HG02870 (cell line): ENCODE data around the gene FBXL2.

Experiments
- ATAC-seq: cut with Tn5 transposase; IDR thresholded peaks from one replicate; pipeline ENCODE4 v1.9.1; 2021; ENCODE audit warnings: mild to moderate bottlenecking, moderate library complexity; ENCODE audit not compliant: unreplicated experiment

The FBXL2 gene, protein sequence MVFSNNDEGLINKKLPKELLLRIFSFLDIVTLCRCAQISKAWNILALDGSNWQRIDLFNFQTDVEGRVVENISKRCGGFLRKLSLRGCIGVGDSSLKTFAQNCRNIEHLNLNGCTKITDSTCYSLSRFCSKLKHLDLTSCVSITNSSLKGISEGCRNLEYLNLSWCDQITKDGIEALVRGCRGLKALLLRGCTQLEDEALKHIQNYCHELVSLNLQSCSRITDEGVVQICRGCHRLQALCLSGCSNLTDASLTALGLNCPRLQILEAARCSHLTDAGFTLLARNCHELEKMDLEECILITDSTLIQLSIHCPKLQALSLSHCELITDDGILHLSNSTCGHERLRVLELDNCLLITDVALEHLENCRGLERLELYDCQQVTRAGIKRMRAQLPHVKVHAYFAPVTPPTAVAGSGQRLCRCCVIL

DNA sequence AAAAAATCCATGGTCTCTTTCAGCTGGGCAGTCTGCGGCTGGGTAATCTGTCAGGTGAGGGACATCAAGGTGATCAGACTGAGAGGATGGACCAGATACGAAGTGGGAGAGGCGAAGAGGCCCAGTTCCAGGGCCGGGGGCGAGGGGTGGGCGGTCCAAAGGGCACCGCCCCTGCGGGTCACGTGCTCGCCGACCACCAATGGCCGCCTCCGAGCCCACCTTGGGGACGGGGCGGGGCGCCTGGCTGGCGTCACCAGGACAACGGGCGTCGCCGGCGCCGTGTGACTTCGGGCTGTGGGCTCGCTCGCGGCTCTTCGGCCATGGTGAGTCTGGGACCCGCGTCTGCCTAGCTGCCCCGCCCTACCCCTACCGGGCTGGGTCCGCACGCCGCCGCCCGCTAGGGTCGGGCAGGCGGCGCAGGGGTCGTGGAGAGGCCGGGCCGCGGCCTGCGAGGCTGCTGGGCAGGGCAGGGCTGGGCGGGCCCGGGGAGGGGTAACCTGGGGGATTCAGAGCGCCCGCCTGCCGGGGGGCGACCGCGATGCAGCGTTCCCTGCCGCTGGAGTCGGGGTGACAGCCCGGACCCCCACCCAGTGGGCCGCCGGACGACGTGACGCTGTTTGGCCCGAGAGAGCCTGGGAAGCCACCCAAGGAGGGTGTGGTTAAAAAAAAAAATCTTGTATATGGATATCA is at the start of gene FBXL2:
TSS of gene FBXL2 (plus strand) at position 250 of the 690 bp plus-strand sequence. CDS start at position 321, 71 bp downstream.
- ATAC-seq = no peak

- ATAC-seq = no peak
Measured at GRCh38 chr3:33229066-33229465, 48.2 kb upstream of the FBXL2 start.

- ATAC-seq = no peak
Measured at GRCh38 chr3:33229947-33230346, 47.3 kb upstream of the FBXL2 start.

GRCh38 chr3:33231756-33232465 is 45.3 kb upstream of the FBXL2 start:
- ATAC-seq = no peak

DNA sequence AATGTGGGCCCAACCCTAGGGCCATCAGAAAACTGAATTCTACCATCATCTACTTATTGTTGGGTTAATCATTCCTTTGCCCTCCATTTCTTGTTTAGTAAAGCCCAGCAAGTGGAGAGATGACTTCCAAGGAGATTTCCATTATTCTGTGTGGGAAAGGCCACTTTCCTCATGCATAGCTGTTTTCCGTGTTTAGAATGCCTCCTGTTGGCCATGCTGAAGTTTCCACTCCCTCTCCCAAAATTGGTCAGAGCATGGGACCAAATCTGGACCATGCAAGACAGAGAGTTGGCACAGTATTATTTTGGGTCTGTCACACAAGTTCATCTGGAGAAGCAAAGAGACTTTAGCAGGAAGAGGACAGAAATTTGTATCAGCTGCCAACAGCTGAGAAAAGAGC is 43.4 kb upstream of the FBXL2 start:
- ATAC-seq = no peak

GRCh38 chr3:33236005-33236404 is 41.2 kb upstream of the FBXL2 start:
- no peak for ATAC-seq

DNA sequence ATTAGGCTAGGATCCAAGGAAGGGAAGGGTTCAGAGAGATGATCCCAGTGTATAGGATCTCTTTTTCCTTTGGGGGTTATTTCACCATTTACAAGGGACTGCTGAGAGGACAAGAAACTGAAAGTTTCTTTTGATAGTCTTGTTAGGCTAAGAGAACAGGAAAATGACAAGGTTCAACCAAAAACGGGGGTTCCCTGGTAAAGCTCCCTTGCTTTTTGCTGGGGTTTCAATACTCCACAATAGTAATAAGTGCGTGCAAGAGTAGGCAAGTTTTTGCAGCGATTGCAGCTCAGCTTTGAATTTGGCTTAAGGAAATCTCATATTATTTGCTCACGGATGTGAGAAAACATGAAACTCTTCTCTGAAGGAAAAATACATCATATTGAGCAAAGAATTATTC is 39.8 kb upstream of the FBXL2 start:
- no peak for ATAC-seq

- no peak for ATAC-seq
Measured at GRCh38 chr3:33238923-33239322, 38.3 kb upstream of the FBXL2 start.

GRCh38 chr3:33240261-33240660 is 37.0 kb upstream of the FBXL2 start:
- ATAC-seq = no peak

DNA sequence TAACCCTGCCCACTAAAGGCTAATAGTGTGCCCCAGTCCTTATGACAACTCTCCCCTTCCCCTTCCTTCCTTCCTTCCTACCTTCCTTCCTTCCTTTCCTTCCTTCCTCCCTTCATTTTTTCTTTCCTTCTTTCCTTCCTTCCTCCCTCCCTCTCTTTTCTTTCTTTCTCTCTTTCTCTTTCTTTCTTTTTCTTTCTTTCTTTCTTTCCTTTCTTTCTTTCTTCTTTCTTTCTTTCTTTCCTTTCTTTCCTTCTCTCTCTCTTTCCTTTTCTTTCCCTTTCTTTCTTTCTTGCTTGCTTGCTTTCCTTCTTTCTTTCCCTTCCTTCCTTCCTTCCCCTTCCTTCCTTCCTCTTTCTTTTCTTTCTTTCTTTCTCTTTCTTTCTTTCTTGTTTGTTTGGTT is 30.5 kb upstream of the FBXL2 start:
- no peak for ATAC-seq

DNA sequence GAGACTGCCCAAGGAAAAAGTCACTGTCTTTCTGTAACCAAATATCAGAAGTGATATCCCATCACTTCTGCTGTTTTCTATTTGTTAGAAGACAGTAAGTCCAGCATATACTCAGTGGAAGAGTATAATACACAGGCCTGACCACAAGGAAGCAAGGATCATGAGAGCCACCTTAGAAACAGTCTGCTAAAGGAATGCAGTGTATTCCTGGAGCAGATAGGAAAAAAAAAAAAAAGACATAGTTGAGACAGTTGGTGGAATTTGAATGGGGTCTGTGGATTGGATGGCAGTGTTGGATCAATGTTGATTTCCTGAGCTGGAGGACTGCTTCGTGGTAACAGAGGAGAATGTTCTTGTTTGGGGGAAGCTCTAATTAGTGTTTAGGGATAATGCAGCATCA is 26.5 kb upstream of the FBXL2 start:
- no peak for ATAC-seq

DNA sequence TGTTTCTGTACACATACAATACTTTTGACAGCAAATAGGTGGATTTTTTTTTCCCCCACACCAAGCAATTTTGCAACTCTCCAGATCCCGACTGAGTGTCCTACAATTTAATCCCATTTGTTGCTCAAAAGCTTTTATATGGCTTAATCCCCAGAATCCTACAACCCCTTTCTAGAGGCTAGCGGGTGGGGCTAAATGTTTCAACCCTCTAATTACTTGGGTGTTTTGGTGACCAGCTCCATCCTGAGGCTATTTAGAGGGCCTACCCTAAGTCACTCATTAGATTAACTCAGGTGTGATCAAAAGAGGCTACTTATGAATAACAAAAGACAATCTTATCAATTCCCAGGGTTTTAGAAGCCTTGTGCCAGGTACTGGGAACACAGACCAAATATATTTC is 21.0 kb upstream of the FBXL2 start:
- no peak for ATAC-seq

DNA sequence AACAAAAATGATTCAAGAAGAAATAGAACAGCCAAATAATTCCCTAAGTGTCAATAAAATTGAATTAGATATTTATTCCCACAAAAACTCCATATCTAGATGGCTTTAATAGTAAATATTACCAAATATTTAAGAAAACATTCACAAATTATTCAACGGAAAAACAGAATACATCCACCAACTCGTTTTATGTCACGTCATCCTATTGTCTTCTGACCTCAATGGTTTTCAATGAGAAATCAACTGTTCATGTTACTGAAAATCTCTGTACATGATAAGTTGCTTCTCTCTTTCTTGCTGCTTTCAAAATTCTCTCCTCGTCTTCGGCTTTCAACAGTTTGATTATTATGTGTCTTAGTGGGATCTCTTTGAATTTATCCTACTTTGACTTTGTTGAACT is 17.1 kb upstream of the FBXL2 start:
- no peak for ATAC-seq

DNA sequence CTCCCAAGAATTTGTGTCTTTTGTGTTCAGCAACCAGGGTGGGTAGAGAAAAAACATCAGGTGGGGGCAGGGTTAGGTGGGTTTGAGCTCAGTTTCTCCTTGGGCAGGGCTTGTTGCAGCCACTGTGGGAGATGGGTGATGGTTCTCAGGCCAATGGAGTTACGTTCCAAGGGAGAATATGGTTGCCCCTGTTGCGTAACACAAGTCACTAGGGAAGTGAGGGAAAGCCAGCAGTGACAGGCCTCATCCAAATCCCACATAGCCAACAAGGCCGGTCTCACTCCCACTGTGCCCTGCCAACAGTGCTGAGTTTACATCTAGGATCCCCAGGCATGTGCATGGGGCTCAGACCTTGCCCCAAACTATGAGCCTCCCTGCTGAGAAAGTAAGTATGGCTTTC is 7.9 kb upstream of the FBXL2 start:
- no peak for ATAC-seq

- no peak for ATAC-seq
Measured at GRCh38 chr3:33271324-33271723, 5.9 kb upstream of the FBXL2 start.

DNA sequence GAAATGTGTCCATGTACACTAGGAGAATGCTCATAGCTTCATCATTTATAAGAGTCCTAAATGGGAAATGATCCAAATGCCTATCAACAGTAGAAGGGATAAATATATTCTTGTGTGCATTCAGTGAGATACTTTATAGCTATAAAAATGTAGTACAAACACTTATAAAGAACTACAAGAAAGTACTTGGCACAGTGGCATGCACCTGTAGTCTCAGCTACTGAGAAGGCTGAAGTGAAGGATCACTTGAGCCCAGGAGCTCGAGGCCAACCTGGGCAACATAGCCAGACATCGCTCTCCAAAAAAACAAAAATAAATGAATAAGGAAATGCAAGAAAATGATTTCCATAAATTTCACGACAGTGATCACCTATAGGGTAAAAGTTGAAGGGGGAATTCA is 3.6 kb upstream of the FBXL2 start:
- no peak for ATAC-seq

GRCh38 chr3:33278163-33278562 is 921 bp downstream of the FBXL2 start:
- ATAC-seq = no peak

DNA sequence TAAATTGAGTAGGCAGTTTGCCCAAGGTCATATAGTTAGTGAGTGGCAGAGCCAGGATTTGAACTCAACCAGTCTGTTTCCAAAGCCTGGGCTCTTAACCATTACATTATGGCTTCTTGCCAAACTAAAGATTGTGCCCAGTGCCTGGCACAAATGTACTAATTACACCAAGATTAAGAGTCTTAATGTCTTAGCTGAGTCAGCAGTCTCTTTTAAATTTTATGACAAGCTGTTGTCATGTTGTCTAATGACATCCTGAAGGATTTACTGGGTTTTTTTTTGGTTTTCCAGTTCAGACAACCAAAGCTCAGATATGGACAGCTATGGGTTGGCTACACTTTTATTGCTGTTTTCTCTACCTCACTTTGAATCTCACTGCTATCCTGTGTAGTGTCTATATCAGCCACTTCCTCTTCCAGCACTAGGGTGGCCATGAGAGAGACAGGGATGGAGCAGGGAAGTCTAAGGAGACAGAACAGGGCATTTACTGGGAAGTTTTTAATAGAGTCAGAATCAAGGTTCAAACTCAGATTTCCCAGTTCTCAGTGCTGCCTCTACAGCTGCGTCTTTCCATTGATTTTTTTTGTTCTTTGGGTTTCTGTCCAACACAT is 10.5 kb downstream of the FBXL2 start:
- ATAC-seq = no peak

DNA sequence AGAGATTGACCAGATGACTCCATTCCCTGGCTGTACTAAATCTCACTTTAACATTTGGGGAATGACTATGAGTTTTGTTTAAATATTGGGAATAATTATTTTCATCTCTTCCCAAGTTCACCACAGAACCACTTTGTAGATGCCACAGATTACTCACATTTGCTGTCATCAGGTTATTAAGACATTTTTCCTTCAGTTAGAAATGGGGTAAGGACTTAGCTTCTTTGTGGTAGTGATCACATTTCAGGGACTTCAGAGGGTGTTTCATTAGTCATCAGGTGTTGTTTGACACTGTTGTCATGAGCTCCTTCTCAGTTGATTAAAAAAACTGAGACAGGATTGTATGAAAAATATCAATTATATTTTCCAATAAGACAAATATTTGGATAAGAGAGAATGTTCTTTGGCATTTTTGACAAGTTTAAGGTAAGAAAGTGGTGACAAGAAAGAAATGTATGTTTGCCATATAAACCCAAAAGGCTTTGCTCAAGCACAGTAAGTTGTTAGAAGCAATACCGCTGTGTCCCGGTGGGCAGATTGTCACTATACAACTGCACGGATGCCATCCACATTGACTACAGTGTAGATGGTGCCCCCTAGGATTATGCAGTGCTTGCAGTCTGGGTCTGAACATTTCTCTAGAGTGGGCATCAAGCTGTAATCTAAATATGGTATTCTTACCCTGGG is 22.3 kb downstream of the FBXL2 start:
- no peak for ATAC-seq

DNA sequence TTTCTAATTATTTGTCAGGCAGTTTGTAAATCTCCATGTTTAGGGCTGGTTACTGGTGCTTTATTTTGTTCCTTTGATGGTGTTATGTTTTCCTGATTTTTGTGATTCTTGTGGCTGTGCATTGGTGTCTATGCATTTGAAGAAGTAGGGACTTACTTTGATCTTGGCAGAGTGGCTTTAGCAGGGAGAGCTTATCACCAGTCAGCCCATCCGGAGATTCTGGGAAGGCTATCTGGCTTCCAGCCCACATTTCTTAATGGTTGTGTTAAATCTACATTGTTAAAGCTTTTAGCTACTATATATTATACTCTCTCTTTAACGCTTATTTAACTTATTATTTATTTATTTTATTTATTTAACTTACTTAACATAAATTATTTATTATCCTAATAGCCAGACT is 35.1 kb downstream of the FBXL2 start:
- no peak for ATAC-seq

- ATAC-seq = no peak
Measured at GRCh38 chr3:33313331-33313730, 36.1 kb downstream of the FBXL2 start.
